B cell (primary cell): Measurements from ENCODE around the gene ANKAR.

Experiments used
- CTCF ChIP-seq: fragments of 200-600 bp; IDR thresholded peaks from one replicate; pipeline ENCODE4 v1.8.0; 2022; ENCODE audit warnings: antibody characterized with exemption, mild to moderate bottlenecking
- EZH2 ChIP-seq: IDR thresholded peaks from 2 replicates; pipeline ENCODE4 v1.6.1; 2012; ENCODE audit warnings: borderline replicate concordance, low read depth, mild to moderate bottlenecking, moderate library complexity, low read length; ENCODE audit not compliant: insufficient read depth, poor library complexity, severe bottlenecking

- TF ChIP-seq CTCF: no peak
- no peak for TF ChIP-seq EZH2
Observed at GRCh38 chr2:189679226-189679625, 4.8 kb downstream of the ANKAR start.
